Muscle of leg (tissue), 11 donors: Measurements from ENCODE around the gene C14orf119. TPM values are rescaled to one million over a fixed set of nuclear protein-coding genes. Genes with fewer than 3 reads are reported as not detected.

Experiments used
- DNase-seq: peaks from one replicate; pipeline ENCODE4 v3.0.0; 2013
- H3K27ac ChIP-seq: one replicate; pipeline ENCODE4 v1.5.1; 2013; ENCODE audit warnings: mild to moderate bottlenecking, low read length, control low read depth
- H3K27me3 ChIP-seq: one replicate; pipeline ENCODE4 v1.6.1; 2013; ENCODE audit warnings: low read length; ENCODE audit not compliant: control insufficient read depth, insufficient read depth
- H3K36me3 ChIP-seq: one replicate; pipeline ENCODE4 v1.6.1; 2013; ENCODE audit warnings: low read length; ENCODE audit not compliant: control insufficient read depth, insufficient read depth
- H3K4me1 ChIP-seq: one replicate; pipeline ENCODE4 v1.6.1; 2013; ENCODE audit warnings: low read length; ENCODE audit not compliant: control insufficient read depth, insufficient read depth
- H3K4me3 ChIP-seq: one replicate; pipeline ENCODE4 v1.5.1; 2013; ENCODE audit warnings: low read length, control low read depth
- H3K9me3 ChIP-seq: replicated peaks from 2 replicates; pipeline ENCODE4 v1.6.1; 2013; ENCODE audit warnings: low read depth, low read length; ENCODE audit not compliant: control insufficient read depth
- WGBS: methylation state at CpG from one replicate; pipeline ENCODE4 v1.1.5; 2013; ENCODE audit warnings: missing lambda C conversion rate; ENCODE audit not compliant: insufficient coverage; 5-methylcytosine and 5-hydroxymethylcytosine counted together
- polyA plus RNA-seq, 8 donors: library from polyadenylated mRNA; unstranded; fragments of 120-200 nt; gene quantifications; one replicate each; pipeline versions ENCODE4 v1.2.1 to v1.2.3, GENCODE V29; 2013; ENCODE audit warnings: inconsistent platforms in 1 of 8, low replicate concordance in 1 of 8; ENCODE audit not compliant: insufficient read length in 8 of 8, insufficient read depth in 1 of 8
- total RNA-seq: library from RNA; stranded (reverse); fragments of 120-200 nt; gene quantifications from one replicate; pipeline ENCODE4 v1.2.4, GENCODE V29; 2013

C14orf119 gene
- total and polyA plus RNA-seq, 9 donors, result 46.0 to 68.2 (median 50.9) TPM

DNA sequence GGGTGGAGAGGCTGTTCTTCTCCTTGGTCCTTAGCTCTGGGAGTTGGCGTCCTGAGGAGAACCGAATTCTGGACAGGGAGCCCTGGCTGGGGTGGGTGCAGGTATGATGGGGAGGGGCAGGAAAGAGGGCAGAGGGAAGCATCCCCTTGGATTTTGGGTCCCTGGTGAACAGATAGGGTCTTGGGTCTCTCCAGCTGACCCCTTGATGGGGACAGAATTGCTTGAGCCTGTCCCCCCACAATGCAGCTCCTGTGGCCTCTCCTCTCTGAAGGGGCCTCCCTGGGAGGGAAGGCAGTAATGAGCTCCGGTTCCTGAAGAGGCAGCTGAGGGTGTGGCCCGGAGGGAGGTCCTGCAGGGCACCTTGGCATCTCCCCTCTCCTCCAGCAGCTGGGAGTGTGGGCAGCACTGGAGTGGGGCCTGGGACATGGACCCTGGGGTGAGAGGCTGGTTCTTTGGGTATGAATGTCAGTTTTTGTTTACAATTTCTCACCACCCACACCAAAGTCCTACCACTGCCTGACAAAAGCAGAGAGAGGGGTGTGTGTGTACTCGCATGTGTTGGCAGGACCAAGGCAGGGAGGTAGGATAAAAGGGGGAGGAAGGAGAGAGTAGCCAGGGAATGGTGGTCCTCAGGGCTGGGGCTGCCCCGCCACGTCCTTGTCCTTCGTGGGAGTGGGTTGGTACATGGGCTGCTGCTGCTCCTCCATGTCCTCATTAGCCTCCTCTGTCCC is 31.4 kb downstream of the C14orf119 start:
- peaks cover 9% of the 10 kb centered on the region for H3K4me1 ChIP-seq
- no peak overlapping the region for H3K4me3 ChIP-seq
- no peak overlapping the region for H3K27ac ChIP-seq
- H3K9me3 ChIP-seq, result no peaks in the 10 kb centered on the region
- WGBS, result 64% methylated on average over 3 of the region's 8 CpGs
- no peaks in the 10 kb centered on the region for H3K27me3 ChIP-seq
- H3K36me3 ChIP-seq, result no peaks in the 10 kb centered on the region
- DNase-seq, result no peak

DNA sequence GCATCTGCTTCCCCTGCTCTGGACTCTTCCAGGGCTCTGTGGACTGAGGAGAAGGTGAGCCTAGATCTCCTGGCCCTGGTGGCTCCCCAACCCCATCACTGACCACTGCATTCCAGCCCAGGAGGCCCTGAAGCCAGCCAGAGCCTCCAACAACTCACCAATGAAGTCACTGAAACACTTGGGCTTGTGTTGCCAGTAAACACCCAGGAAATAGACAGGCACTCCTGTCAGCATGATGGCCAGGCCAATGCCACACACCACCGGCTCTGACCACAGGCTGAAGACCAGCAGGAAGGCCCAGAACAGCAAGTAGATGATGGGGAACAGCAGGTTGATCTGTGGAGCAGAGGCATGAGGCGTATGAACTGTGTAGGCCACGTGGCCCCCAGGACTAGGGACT is 32.6 kb downstream of the C14orf119 start:
- Histone ChIP-seq H3K4me3 (no peak overlapping the region), H3K27ac (no peak overlapping the region), H3K4me1 (peaks cover 9% of the 10 kb centered on the region), H3K9me3 (no peaks in the 10 kb centered on the region), H3K27me3 (no peaks in the 10 kb centered on the region), H3K36me3 (no peaks in the 10 kb centered on the region)
- DNase-seq, result no peak
- 100% methylated on average over 1 of the region's 3 CpGs for WGBS

- no peaks in the 10 kb centered on the region for H3K36me3 ChIP-seq
Measured at GRCh38 chr14:23128969-23129758, 33.9 kb downstream of the C14orf119 start.

DNA sequence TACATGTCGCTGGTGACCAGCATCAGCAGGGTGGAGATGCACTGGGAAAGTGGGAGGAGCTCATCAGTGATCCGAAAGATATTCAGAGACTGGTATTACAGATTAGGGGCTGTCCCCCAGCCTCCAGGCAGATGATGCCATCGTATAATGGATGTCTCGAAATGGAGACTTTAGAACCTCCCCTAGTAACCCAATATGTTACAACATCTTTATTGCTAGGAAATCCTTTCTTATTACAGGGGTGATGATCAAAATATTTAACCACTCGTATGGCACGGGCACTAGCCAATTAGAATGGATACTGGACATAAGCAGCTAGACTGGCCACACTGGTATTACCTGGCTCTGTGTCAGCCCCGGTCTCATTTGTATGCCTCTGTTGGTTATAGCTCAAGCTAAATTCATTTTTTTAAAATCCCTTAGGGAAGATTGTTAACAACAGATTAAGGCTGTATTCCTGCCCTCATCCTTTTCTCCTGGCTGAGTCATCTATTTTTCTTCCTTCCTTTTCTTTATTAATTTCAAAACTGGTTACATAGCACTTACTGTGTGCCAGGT is 34.5 kb downstream of the C14orf119 start:
- Histone ChIP-seq H3K4me3 (no peak overlapping the region), H3K9me3 (no peaks in the 10 kb centered on the region), H3K4me1 (no peaks in the 10 kb centered on the region), H3K27ac (no peak overlapping the region), H3K27me3 (no peaks in the 10 kb centered on the region), H3K36me3 (no peaks in the 10 kb centered on the region)
- no peak for DNase-seq
- WGBS, result 69% methylated on average over 2 of the region's 7 CpGs

More at GRCh38 chr14:23128969-23129758, 33.9 kb downstream of the C14orf119 start:
- Histone ChIP-seq H3K4me3 (no peak overlapping the region), H3K27me3 (no peaks in the 10 kb centered on the region), H3K4me1 (no peaks in the 10 kb centered on the region), H3K9me3 (no peaks in the 10 kb centered on the region), H3K27ac (no peak overlapping the region)
- WGBS, result 98% methylated on average over 4 of the region's 7 CpGs
- DNase-seq, result no peak

GRCh38 chr14:23130871-23131270 is 35.6 kb downstream of the C14orf119 start:
- no peaks in the 10 kb centered on the region for H3K36me3 ChIP-seq
- H3K4me1 ChIP-seq, result no peaks in the 10 kb centered on the region

DNA sequence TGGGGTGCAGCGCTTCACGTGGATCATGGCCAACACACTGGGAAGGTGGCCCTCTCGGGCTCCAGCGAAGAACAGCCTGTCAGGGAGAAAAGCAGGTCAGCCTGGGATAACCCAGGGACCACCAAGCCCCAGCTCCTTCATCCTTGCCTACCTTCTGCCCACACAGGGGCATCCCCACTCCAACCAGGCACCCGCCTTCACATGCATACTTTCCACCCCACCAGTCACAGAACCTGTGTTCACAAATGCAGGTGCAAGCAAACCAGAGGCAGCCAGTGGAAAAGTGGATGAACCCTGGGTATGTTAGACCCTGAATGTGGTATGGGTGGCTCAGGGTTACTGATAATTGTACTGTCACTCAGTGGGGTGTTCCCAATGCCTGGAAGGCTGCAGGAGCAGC is 36.2 kb downstream of the C14orf119 start:
- no peak for DNase-seq
- H3K36me3 ChIP-seq, result no peaks in the 10 kb centered on the region

More at GRCh38 chr14:23130871-23131270, 35.6 kb downstream of the C14orf119 start:
- no peak for DNase-seq
- Histone ChIP-seq H3K9me3 (no peaks in the 10 kb centered on the region), H3K27ac (no peak overlapping the region), H3K4me3 (no peak overlapping the region), H3K27me3 (no peaks in the 10 kb centered on the region)
- 78% methylated on average over 1 of the region's 3 CpGs for WGBS

GRCh38 chr14:23132970-23133369 is 37.7 kb downstream of the C14orf119 start:
- no peaks in the 10 kb centered on the region for H3K4me1 ChIP-seq
- H3K27ac ChIP-seq, result no peak overlapping the region
- WGBS, result 67% methylated on average over 2 of the region's 8 CpGs
- H3K27me3 ChIP-seq, result no peaks in the 10 kb centered on the region
- no peak for DNase-seq
- no peaks in the 10 kb centered on the region for H3K9me3 ChIP-seq
- no peaks in the 10 kb centered on the region for H3K36me3 ChIP-seq
- H3K4me3 ChIP-seq, result no peak overlapping the region

More for the DNA sequence above, 36.2 kb downstream of the C14orf119 start:
- 72% methylated on average over 4 of the region's 5 CpGs for WGBS
- H3K4me3 ChIP-seq, result no peak overlapping the region
- H3K27me3 ChIP-seq, result no peaks in the 10 kb centered on the region
- H3K4me1 ChIP-seq, result no peaks in the 10 kb centered on the region
- H3K9me3 ChIP-seq, result no peaks in the 10 kb centered on the region
- H3K27ac ChIP-seq, result no peak overlapping the region

DNA sequence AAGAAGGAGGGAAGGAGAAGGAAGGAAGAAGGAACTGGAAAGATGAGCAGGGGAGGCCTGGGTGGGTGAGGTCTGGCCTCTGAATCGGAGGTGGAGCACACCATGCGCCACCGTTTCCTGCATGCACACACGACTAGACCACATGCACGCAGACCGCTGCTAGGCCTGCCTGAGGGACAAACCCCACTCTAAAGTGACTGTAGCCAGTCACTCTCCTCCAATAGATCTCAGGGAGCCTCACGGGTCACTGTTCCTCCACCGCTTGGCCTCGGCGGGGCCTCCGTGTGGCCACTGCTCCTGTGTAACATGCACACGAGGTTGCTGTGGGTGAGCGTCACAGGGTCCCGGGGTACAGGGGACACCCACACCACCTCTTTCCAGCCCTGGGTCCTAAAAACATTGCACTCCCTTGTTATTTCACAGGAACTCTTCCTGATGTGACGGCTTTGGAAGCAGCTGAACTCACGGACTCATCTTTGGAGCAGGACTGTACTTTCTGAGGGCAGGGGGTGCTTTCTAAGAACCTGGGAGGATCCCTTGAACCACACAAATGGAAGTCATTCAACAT is 41.3 kb downstream of the C14orf119 start:
- no peaks in the 10 kb centered on the region for H3K4me1 ChIP-seq
- no peaks in the 10 kb centered on the region for H3K36me3 ChIP-seq
- WGBS, result 85% methylated on average over 15 of the region's 16 CpGs
- no peak overlapping the region for H3K27ac ChIP-seq
- no peaks in the 10 kb centered on the region for H3K27me3 ChIP-seq
- no peak overlapping the region for H3K4me3 ChIP-seq
- no peak for DNase-seq
- no peaks in the 10 kb centered on the region for H3K9me3 ChIP-seq

GRCh38 chr14:23137192-23137812 is 42.0 kb downstream of the C14orf119 start:
- no peaks in the 10 kb centered on the region for H3K36me3 ChIP-seq
- WGBS, result 80% methylated on average over 6 of the region's 11 CpGs
- no peak overlapping the region for H3K27ac ChIP-seq

More at GRCh38 chr14:23137192-23137812, 42.0 kb downstream of the C14orf119 start:
- DNase-seq, result no peak
- no peak overlapping the region for H3K4me3 ChIP-seq
- H3K27me3 ChIP-seq, result no peaks in the 10 kb centered on the region
- peaks cover 3% of the 10 kb centered on the region for H3K4me1 ChIP-seq
- H3K9me3 ChIP-seq, result no peaks in the 10 kb centered on the region
